AG09309 (cell line): ENCODE results near the gene TMEM35A.
"Not testable (repeated sequence)": the region's sequence is repeated elsewhere in the genome, so short reads cannot be mapped to it uniquely, and the experiment has no call there.

Experiments used
- DNase-seq: peaks from one replicate; pipeline ENCODE4 v3.0.0-alpha.2; 2010; ENCODE audit warnings: low read depth
- H3K4me3 ChIP-seq: 2 replicates; pipeline ENCODE4 v1.5.1; 2011; ENCODE audit warnings: mild to moderate bottlenecking, low read depth, low read length, moderate library complexity; ENCODE audit not compliant: control insufficient read depth
- CTCF ChIP-seq: IDR thresholded peaks from 2 replicates; pipeline ENCODE4 v1.5.1; 2011; ENCODE audit warnings: mild to moderate bottlenecking, low read depth, low read length, inconsistent platforms; ENCODE audit not compliant: insufficient read depth, control insufficient read depth; ENCODE audit errors: missing control alignments

TMEM35A gene, protein sequence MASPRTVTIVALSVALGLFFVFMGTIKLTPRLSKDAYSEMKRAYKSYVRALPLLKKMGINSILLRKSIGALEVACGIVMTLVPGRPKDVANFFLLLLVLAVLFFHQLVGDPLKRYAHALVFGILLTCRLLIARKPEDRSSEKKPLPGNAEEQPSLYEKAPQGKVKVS

DNA sequence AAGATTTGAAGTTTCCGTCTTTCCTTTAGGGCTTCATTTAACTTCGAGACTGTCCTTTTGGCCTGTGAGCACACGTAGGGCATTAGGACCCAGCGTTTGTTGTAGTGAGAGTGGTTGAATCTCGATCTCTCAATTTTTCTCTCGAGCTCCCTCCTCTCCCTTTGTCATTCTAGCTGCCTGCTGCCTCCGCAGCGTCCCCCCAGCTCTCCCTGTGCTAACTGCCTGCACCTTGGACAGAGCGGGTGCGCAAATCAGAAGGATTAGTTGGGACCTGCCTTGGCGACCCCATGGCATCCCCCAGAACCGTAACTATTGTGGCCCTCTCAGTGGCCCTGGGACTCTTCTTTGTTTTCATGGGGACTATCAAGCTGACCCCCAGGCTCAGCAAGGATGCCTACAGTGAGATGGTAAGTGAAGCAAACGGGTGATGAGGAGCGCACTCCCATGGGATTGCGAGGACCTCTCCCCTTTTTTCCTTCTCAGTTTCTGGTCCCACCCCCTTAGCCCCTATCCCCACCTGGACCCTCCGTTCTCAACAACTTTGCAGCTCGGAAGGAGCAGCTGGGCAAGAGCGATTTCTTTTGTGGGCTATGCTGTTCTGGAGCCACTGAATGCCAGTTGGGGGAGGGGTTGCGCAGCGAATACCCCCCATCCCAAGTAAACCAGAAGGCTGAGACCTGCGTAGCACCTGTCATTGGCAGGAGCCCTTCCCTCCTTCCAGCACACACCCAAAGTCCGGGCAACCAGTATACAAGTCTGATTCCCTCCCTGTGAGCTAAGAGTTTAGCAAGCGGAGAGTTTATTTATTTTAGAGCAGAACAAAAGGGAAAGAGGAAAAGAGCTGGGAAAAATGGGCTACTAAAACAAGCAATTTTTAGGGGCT lies at the start of gene TMEM35A:
TMEM35A (plus strand) TSS at position 164 of the 883 bp plus-strand sequence; CDS start at position 288, 124 bp downstream.
- no peak for TF ChIP-seq CTCF
- peak within 1 kb of the TSS; percentile 27 for H3K4me3 ChIP-seq
- no peak for DNase-seq

DNA sequence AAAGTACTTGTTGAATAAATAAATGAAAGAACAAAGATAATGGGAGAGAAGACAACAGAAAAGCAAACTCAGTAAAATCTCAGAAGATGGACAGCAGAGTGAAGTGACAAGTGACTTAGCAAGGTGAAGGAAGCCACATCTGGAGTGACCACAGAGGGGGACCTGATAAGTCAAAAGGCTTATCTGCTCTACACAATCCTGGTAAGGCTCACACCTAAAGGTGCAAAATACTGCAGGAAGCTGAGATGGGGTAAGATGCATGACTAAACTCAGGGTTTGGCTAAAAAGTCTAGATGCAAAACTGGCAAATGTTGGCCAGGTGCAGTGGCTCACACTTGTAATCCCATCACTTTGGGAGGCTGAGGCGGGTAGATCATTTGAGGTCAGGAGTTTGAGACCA lies 49.0 kb upstream of the TMEM35A start:
- no peak for TF ChIP-seq CTCF
- DNase-seq: no peak
- no peak overlapping the region for H3K4me3 ChIP-seq

DNA sequence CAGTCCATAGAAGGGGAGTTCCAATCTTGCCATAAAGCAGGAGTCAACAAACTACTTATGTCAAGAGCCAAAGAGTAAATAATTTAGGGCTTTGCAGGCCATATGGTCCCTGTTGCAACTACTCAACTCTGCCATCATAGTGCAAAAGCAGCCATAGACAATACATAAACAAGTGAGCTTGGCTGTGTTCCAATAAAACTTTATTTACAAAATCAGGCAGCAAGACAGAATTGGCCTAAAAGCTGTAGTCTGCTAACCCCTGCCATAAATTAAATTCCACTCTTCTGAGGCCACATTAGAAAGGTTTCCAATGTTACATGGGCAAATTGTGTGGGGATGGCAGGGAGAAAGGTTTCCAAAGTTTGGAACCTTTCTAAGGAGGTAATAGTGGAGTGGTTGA lies 41.4 kb upstream of the TMEM35A start:
- no peak overlapping the region for H3K4me3 ChIP-seq
- no peak for TF ChIP-seq CTCF
- no peak for DNase-seq

GRCh38 chrX:101040197-101040596 lies 38.5 kb upstream of the TMEM35A start:
- DNase-seq: no peak
- TF ChIP-seq CTCF: no peak

GRCh38 chrX:101051153-101051548 lies 27.5 kb upstream of the TMEM35A start:
- DNase-seq: no peak
- TF ChIP-seq CTCF: no peak
- peak overlapping the region; percentile 59 for H3K4me3 ChIP-seq

More at GRCh38 chrX:101040197-101040596, 38.5 kb upstream of the TMEM35A start:
- no peak overlapping the region for H3K4me3 ChIP-seq

- peak within 1 kb of the TSS; percentile 59 for H3K4me3 ChIP-seq
- no peak for TF ChIP-seq CTCF
- no peak for DNase-seq
Observed at GRCh38 chrX:101051549-101052302, 27.0 kb upstream of the TMEM35A start, which contains the start of gene TRMT2B. TRMT2B (minus strand) TSS chrX:101052111; CDS start chrX:101042289, 9,822 bp downstream.

GRCh38 chrX:101056551-101056950 lies 22.1 kb upstream of the TMEM35A start:
- H3K4me3 ChIP-seq, DNase-seq: not testable (repeated sequence)
